ENCODE measurements around the gene ZCCHC9.
A peak's percentile ranks its signal among the peaks of the same experiment; 100 is the strongest.
"Not testable (repeated sequence)": the region's sequence is repeated elsewhere in the genome, so short reads cannot be mapped to it uniquely, and the experiment has no call there.

Gene ZCCHC9

GRCh38 chr5:81301271-81302015 is at the start of gene ZCCHC9:
Gene ZCCHC9, plus strand, starts transcription at chr5:81301587. Its CDS starts 3,171 bp downstream, at chr5:81304758.
- DNase-seq, result peak; percentile 92

- no peak for DNase-seq
These were observed 49.5 kb upstream of the ZCCHC9 start for GRCh38 chr5:81251922-81252321.

GRCh38 chr5:81252904-81253303 is 48.5 kb upstream of the ZCCHC9 start:
- no peak for DNase-seq

- no peak for DNase-seq
These were observed 47.5 kb upstream of the ZCCHC9 start for GRCh38 chr5:81253875-81254274.

- no peak for DNase-seq
These were observed 46.4 kb upstream of the ZCCHC9 start for GRCh38 chr5:81254886-81255559.

- no peak for DNase-seq
These were observed 44.6 kb upstream of the ZCCHC9 start for GRCh38 chr5:81256766-81257165.

- DNase-seq, result not testable (repeated sequence)
These were observed 38.6 kb upstream of the ZCCHC9 start for GRCh38 chr5:81262796-81263195.

GRCh38 chr5:81265101-81265500 is 36.3 kb upstream of the ZCCHC9 start:
- no peak for DNase-seq

- no peak for DNase-seq
These were observed 32.7 kb upstream of the ZCCHC9 start for GRCh38 chr5:81268521-81269196.

GRCh38 chr5:81269751-81270393 is 31.5 kb upstream of the ZCCHC9 start:
- no peak for DNase-seq

GRCh38 chr5:81270394-81271027 is 30.9 kb upstream of the ZCCHC9 start:
- DNase-seq, result not testable (repeated sequence)

GRCh38 chr5:81283976-81284375 is 17.4 kb upstream of the ZCCHC9 start:
- DNase-seq, result no peak

GRCh38 chr5:81286059-81286617 is 15.2 kb upstream of the ZCCHC9 start:
- no peak for DNase-seq

GRCh38 chr5:81288021-81288433 is 13.4 kb upstream of the ZCCHC9 start:
- no peak for DNase-seq

GRCh38 chr5:81290146-81290545 is 11.2 kb upstream of the ZCCHC9 start:
- no peak for DNase-seq

- no peak for DNase-seq
These were observed 9.3 kb upstream of the ZCCHC9 start for GRCh38 chr5:81292130-81292529.

- DNase-seq, result not testable (repeated sequence)
These were observed 7.4 kb upstream of the ZCCHC9 start for GRCh38 chr5:81294021-81294420.

GRCh38 chr5:81297531-81297930 is 3.9 kb upstream of the ZCCHC9 start:
- no peak for DNase-seq

- no peak for DNase-seq
These were observed 491 bp upstream of the ZCCHC9 start for GRCh38 chr5:81300921-81301270.

- DNase-seq, result no peak
These were observed 1.2 kb downstream of the ZCCHC9 start for GRCh38 chr5:81302596-81302995.

- DNase-seq, result no peak
These were observed 2.2 kb downstream of the ZCCHC9 start for GRCh38 chr5:81303563-81303962.

- no peak for DNase-seq
These were observed 4.4 kb downstream of the ZCCHC9 start for GRCh38 chr5:81305785-81306184.

GRCh38 chr5:81308836-81309235 is 7.4 kb downstream of the ZCCHC9 start:
- no peak for DNase-seq
